Lower lobe of right lung (tissue), 2 donors: Measurements from ENCODE around the gene CORO6. TPM values are rescaled to one million over a fixed set of nuclear protein-coding genes. Genes with fewer than 3 reads are reported as not detected.

Experiments used
- ATAC-seq, 2 donors: fragments of 200-7000 bp; cut with Tn5 transposase; one replicate each; pipeline ENCODE4 v1.9.1; 2020 to 2022; ENCODE audit warnings: mild to moderate bottlenecking in 2 of 2, moderate library complexity in 2 of 2
- DNase-seq: peaks from one replicate; pipeline ENCODE4 v3.0.0-alpha.2; 2020
- H3K27ac ChIP-seq: fragments of 200-600 bp; one replicate; pipeline ENCODE4 v1.8.0; 2022
- H3K27me3 ChIP-seq: fragments of 200-600 bp; one replicate; pipeline ENCODE4 v1.8.0; 2022; ENCODE audit warnings: low read depth
- H3K36me3 ChIP-seq: fragments of 200-600 bp; one replicate; pipeline ENCODE4 v1.8.0; 2022; ENCODE audit warnings: mild to moderate bottlenecking
- H3K4me1 ChIP-seq: fragments of 200-600 bp; one replicate; pipeline ENCODE4 v1.8.0; 2022
- H3K4me3 ChIP-seq: fragments of 200-600 bp; one replicate; pipeline ENCODE4 v1.8.0; 2022; ENCODE audit warnings: mild to moderate bottlenecking
- H3K9me3 ChIP-seq: fragments of 200-600 bp; one replicate; pipeline ENCODE4 v1.8.0; 2022
- intact Hi-C: fragments of 100-400 bp; cut with DNase I; formaldehyde crosslinking; loops from one replicate; pipeline ENCODE4 v1.11.0; 2022
- total RNA-seq: library from RNA; stranded (reverse); fragmentation: NEBNext Ultra II Directional; extraction: Animal tissue kit (Norgen Biotek cat#: 25700); gene quantifications from one replicate; pipeline ENCODE4 v1.2.1, GENCODE V29; 2021
- TF ChIP-seq, protein P1 (sequence below): fragments of 200-600 bp; IDR thresholded peaks from one replicate; pipeline ENCODE4 v1.8.0; 2022; ENCODE audit warnings: antibody characterized with exemption, mild to moderate bottlenecking
- donor health status: DM: no; HTN: yes; CAD: no; lungs with severe emphysema.

CORO6 gene
- total RNA-seq, 1 donor from 2014 or later = 6.6 TPM

DNA sequence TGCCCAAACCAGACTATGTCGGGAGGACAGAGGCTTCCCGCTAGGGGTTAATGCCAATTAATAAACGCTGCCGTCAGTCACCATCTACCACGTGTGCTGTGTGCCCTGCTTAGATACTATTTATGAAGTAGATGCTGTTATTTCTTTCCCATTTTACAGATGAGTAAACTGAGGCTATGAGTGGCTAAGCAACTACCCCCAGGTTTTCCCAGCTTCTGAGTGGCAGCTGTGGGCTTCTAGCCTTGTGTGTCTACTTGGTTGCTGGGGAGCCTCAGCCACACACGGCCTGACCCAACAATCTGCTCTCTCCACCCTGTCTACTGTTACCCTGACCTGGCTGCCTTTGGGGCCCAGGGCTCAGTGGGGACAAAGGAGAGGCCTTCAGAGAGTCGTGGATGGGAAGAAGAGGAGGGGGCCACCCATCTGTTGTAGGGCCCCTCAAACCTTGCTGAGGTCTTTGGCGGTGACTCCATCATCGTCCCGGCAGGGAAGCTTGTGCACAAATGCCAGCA lies 40.4 kb downstream of the CORO6 start:
- ATAC-seq (no peak), DNase-seq (no peak)
- peaks cover 52% of the 10 kb centered on the region for H3K36me3 ChIP-seq
- no peak overlapping the region for H3K4me3 ChIP-seq
- intact Hi-C loops = no loop called here
- no peak overlapping the region for H3K27ac ChIP-seq
- TF ChIP-seq, protein P1, sequence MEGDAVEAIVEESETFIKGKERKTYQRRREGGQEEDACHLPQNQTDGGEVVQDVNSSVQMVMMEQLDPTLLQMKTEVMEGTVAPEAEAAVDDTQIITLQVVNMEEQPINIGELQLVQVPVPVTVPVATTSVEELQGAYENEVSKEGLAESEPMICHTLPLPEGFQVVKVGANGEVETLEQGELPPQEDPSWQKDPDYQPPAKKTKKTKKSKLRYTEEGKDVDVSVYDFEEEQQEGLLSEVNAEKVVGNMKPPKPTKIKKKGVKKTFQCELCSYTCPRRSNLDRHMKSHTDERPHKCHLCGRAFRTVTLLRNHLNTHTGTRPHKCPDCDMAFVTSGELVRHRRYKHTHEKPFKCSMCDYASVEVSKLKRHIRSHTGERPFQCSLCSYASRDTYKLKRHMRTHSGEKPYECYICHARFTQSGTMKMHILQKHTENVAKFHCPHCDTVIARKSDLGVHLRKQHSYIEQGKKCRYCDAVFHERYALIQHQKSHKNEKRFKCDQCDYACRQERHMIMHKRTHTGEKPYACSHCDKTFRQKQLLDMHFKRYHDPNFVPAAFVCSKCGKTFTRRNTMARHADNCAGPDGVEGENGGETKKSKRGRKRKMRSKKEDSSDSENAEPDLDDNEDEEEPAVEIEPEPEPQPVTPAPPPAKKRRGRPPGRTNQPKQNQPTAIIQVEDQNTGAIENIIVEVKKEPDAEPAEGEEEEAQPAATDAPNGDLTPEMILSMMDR = no peak
- H3K9me3 ChIP-seq = no peaks in the 10 kb centered on the region
- H3K27me3 ChIP-seq = no peaks in the 10 kb centered on the region
- H3K4me1 ChIP-seq = peaks cover 46% of the 10 kb centered on the region

DNA sequence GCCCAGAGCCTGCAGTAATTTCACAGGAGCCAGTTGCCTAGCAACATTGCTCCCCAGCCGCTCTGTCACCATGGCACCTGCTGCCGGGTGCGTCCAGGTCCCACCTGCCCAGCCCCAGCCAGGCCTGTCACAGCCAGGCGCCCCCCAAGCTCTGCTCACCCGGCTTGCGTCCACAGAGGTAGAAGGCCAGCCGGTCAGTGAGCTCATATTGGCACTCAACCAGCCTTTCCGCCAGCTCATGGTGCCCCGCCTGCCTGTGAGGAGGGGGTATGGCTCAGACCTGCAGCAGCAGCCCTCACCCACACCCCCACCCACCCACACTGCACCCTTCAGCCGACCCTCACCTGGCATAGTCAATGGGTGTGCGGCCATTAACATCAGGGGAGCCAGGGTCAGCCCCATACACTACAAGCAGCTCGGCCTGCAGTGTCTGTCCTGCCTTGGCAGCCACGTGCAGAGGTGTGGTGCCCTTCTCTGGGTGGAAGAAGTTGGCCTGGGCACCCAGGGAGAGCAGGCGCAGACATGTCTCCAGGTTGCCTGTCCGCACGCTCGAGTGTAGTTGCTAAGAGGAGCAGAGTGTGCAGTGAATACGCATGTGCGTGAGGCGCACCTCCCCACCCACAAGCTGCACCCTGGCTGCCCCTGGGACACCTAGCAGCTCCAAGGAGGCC lies 41.0 kb downstream of the CORO6 start:
- Histone ChIP-seq H3K27ac (no peak overlapping the region), H3K36me3 (peaks cover 58% of the 10 kb centered on the region), H3K4me1 (peaks cover 41% of the 10 kb centered on the region), H3K4me3 (no peak overlapping the region), H3K27me3 (no peaks in the 10 kb centered on the region), H3K9me3 (no peaks in the 10 kb centered on the region)
- intact Hi-C loops = no loop called here
- ATAC-seq (no peak), DNase-seq (peak; percentile 47)
- TF ChIP-seq, protein P1 = no peak

DNA sequence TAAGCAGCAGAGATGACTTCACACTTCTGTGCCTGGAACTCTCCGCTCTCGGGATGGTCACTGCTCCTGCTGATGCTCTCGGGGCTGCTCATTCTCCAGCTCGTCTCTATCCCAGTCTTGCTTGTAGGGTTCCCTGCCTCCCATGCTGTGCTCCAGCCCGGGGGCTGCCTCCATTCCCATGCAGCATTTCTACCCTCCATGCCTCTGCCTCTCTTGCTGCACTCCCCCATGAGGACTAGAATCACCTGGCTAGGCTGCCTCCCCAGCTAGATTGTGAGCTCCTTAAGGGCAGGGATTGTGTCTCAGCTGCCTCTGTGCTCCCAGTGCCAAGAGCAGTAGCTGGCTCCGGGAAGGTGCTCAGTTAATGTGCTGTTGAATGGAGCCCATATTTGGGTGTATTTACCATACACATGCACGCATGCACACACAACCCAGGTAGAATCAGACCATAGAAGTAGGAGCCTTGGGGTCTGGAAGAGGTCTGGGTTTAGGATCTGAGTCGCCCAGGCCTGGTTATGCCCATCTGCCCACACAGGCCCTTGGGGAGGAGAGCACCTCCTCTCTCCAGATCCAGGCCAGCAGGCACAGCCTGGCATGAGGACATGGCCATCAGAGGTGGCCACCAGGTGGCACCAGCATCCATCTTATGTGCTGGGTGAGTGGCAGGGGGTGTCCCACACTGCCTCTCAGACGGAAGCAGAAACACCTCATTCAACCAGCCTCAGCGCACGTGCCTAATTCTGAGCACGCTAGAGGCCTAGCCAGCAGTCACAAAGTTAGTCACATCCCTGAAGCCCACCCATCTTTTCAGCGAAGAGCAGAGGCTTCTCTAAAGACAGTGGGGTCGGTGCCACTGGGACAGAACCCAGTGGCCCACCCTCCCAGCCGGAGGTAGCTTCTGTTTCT lies 42.6 kb downstream of the CORO6 start:
- Histone ChIP-seq H3K27me3 (no peaks in the 10 kb centered on the region), H3K27ac (no peak overlapping the region), H3K9me3 (no peaks in the 10 kb centered on the region), H3K36me3 (peaks cover 74% of the 10 kb centered on the region), H3K4me3 (no peak overlapping the region), H3K4me1 (peaks cover 25% of the 10 kb centered on the region)
- peak; percentile 89 to 91 for ATAC-seq
- TF ChIP-seq, protein P1 = peak; percentile 96
- intact Hi-C loops = no loop called here
- DNase-seq = peak; percentile 90

DNA sequence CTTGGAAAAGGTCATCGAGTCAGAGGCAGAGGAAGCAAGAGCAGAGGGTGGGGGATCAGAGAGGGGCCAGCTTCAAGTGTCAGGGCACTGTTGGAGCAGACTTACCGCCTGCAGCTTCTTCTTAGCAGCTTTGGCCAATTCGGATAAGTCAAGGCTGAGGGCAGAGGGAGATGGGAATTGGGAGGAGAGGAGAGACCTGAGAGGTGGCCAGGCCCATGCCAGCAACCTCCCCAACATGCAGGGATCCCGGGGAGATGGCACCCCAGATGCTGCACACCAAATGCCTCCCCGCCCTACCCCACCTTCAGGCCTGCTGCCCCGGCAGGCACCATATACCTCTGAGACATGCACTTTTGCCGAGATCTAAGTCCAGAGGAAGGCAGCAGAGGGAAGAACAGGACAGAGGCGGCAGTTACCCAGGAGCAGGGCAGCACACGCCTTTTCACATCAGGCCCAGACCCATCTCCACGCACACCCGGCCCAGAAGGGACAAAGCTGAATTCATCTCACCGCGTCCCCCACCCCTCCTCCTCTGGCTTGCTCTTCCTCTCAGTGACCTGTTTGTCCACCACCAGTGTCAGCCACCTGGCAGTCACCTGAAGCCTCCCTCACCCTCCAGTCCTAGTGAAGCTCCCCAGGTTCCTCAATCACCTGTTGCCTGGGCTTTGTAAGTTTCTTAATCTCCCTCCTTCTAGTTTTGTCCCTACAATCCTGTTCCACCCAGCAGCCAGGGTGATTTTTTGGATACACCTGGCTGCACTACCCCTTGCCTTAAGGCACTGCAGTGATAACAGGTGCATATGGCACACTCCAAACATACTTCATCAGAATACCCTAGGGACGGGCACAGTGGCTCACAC lies 43.9 kb downstream of the CORO6 start:
- Histone ChIP-seq H3K4me1 (peaks cover 12% of the 10 kb centered on the region), H3K27me3 (no peaks in the 10 kb centered on the region), H3K27ac (no peak overlapping the region), H3K4me3 (no peak overlapping the region), H3K9me3 (no peaks in the 10 kb centered on the region), H3K36me3 (peaks cover 86% of the 10 kb centered on the region)
- ATAC-seq = no peak
- no peak for DNase-seq
- TF ChIP-seq, protein P1 = no peak
- intact Hi-C loops = no loop called here
